OCI-LY3 (cell line): ENCODE measurements around the gene GVQW3.
"Not testable (repeated sequence)": the region's sequence is repeated elsewhere in the genome, so short reads cannot be mapped to it uniquely, and the experiment has no call there.

Experiments used
- H2AFZ ChIP-seq: fragments of 200-600, 300-600 bp; shearing (Covaris generic); 2 replicates; pipeline ENCODE4 v1.6.0; 2014; ENCODE audit warnings: antibody characterized with exemption, low read depth, low read length
- H3K27ac ChIP-seq: fragments of 200-600, 300-600 bp; sonication (generic); 2 replicates; pipeline ENCODE4 v1.5.1; 2014; ENCODE audit warnings: mild to moderate bottlenecking, low read length, moderate library complexity, mixed read lengths
- H3K27me3 ChIP-seq: fragments of 200-600, 300-600 bp; sonication (generic); 2 replicates; pipeline ENCODE4 v1.6.1; 2014; ENCODE audit warnings: low read depth, low read length, mixed read lengths
- H3K36me3 ChIP-seq: fragments of 200-600, 300-600 bp; sonication (generic); replicated peaks from 2 replicates; pipeline ENCODE3; 2014; ENCODE audit warnings: low read depth, low read length, mixed read lengths
- H3K4me1 ChIP-seq: fragments of 300-600, 200-600 bp; sonication (generic); 2 replicates; pipeline ENCODE4 v1.6.1; 2014; ENCODE audit warnings: low read length, mixed read lengths
- H3K4me2 ChIP-seq: fragments of 200-600, 300-600 bp; sonication (generic); 2 replicates; pipeline ENCODE4 v1.6.1; 2014; ENCODE audit warnings: low read length, mixed read lengths
- H3K4me3 ChIP-seq: fragments of 300-600, 200-600 bp; sonication (generic); 2 replicates; pipeline ENCODE4 v1.5.1; 2014; ENCODE audit warnings: antibody characterized with exemption, mild to moderate bottlenecking, low read length, moderate library complexity
- H3K79me2 ChIP-seq: fragments of 300-600, 200-600 bp; shearing (Covaris generic); 2 replicates; pipeline ENCODE4 v1.6.1; 2014; ENCODE audit warnings: mild to moderate bottlenecking, low read length, mixed read lengths
- H3K9ac ChIP-seq: fragments of 300-600, 200-600 bp; shearing (Covaris generic); 2 replicates; pipeline ENCODE4 v1.6.0; 2014; ENCODE audit warnings: mild to moderate bottlenecking, low read length, moderate library complexity
- H3K9me3 ChIP-seq: fragments of 200-600, 300-600 bp; shearing (Covaris generic); 2 replicates; pipeline ENCODE4 v1.6.1; 2014; ENCODE audit warnings: low read length, mixed read lengths; ENCODE audit not compliant: insufficient read depth
- H4K20me1 ChIP-seq: fragments of 200-600, 300-600 bp; sonication (generic); 2 replicates; pipeline ENCODE4 v1.6.1; 2016; ENCODE audit warnings: low read length, mixed read lengths; ENCODE audit not compliant: insufficient read depth
- EZH2phosphoT487 ChIP-seq: fragments of 200-600 bp; shearing (Covaris generic); IDR thresholded peaks from 2 replicates; pipeline ENCODE4 v1.6.1; 2018; ENCODE audit warnings: antibody characterized with exemption, mixed run types, low read depth
- TF ChIP-seq, protein P1 (sequence below): fragments of 200-600, 300-600 bp; sonication (generic); IDR thresholded peaks from 2 replicates; pipeline ENCODE4 v1.5.1; 2014; ENCODE audit warnings: antibody characterized with exemption, low read length, low read depth

Gene GVQW3

DNA sequence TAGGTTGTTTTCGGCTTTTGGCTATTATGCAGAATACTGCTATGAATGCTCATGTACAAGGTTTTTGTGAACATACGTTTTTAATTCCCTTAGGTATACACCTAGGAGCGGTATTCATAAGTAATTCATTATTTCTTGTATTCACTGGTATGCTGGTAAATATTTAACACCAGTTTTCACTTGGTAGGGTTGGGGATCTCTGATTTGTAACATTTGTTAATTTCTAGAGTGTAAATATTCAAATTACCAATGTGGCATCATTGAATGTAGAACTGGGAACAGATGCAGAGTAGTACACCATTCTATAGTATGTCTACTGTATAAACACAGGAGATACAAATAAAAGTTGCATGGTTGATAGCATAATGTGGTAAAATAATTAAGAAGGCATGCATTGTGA, 16.3 kb downstream of the GVQW3 start:
- no peaks in the 10 kb centered on the region for H4K20me1 ChIP-seq
- TF ChIP-seq EZH2phosphoT487 = no peak
- TF ChIP-seq, protein P1, sequence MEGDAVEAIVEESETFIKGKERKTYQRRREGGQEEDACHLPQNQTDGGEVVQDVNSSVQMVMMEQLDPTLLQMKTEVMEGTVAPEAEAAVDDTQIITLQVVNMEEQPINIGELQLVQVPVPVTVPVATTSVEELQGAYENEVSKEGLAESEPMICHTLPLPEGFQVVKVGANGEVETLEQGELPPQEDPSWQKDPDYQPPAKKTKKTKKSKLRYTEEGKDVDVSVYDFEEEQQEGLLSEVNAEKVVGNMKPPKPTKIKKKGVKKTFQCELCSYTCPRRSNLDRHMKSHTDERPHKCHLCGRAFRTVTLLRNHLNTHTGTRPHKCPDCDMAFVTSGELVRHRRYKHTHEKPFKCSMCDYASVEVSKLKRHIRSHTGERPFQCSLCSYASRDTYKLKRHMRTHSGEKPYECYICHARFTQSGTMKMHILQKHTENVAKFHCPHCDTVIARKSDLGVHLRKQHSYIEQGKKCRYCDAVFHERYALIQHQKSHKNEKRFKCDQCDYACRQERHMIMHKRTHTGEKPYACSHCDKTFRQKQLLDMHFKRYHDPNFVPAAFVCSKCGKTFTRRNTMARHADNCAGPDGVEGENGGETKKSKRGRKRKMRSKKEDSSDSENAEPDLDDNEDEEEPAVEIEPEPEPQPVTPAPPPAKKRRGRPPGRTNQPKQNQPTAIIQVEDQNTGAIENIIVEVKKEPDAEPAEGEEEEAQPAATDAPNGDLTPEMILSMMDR = no peak
- peaks cover 38% of the 10 kb centered on the region for H3K4me1 ChIP-seq
- H3K9me3 ChIP-seq = no peaks in the 10 kb centered on the region
- no peaks in the 10 kb centered on the region for H3K36me3 ChIP-seq
- H2AFZ ChIP-seq = no peak overlapping the region
- H3K79me2 ChIP-seq = no peaks in the 10 kb centered on the region
- H3K27ac ChIP-seq = no peak overlapping the region
- H3K4me2 ChIP-seq = peak overlapping the region; percentile 55
- H3K27me3 ChIP-seq = peaks cover 42% of the 10 kb centered on the region
- no peak overlapping the region for H3K9ac ChIP-seq
- H3K4me3 ChIP-seq = 0 out of 2 replicates have a peak overlapping the region, but pooled peaks have one; percentile 2

DNA sequence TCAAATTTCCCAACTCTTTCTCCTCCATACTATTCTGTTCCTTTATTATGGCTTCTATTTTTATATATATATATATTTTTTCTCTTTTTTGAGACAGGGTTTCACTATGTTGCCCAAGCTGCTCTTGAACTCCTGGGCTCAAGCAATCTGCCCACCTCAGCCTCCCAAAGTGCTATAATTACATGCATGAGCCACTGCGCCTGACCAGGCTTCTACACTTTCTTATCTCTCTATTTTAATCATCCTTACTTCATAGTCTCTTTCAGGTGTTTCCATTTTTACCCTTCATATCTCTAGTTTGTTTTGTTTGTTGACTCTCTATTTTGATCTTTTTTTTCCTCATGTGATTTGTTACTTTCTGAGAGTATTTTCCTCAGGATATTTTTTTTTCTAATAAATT, 19.8 kb downstream of the GVQW3 start:
- Histone ChIP-seq H3K36me3 (no peaks in the 10 kb centered on the region), H2AFZ (no peak overlapping the region), H3K9ac (no peak overlapping the region), H3K27ac (no peak overlapping the region), H3K4me3 (no peak overlapping the region), H3K4me1 (peaks cover 29% of the 10 kb centered on the region), H4K20me1 (no peaks in the 10 kb centered on the region), H3K79me2 (no peaks in the 10 kb centered on the region), H3K4me2 (peak overlapping the region; percentile 15; the same call in 1 of the 2 replicates), H3K27me3 (peaks cover 41% of the 10 kb centered on the region), H3K9me3 (no peaks in the 10 kb centered on the region)
- TF ChIP-seq, protein P1 = no peak
- no peak for TF ChIP-seq EZH2phosphoT487

DNA sequence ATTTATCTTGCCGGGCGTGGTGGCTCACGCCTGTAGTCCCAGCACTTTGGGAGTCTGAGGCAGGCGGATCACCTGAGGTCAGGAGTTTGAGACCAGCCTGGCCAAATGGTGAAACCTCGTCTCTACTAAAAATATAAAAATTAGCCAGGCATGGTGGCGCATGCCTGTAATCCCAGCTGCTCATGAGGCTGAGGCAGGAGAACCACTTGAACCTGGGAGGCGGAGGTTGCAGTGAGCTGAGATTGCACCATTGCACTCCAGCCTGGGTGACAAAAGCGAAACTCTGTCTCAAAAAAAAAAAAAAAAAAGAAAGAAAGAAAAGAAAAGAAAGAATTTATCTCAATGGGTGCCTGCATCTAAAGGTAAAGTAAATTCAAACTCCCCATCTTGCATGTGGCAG, 20.4 kb downstream of the GVQW3 start:
- not testable (repeated sequence) for H2AFZ ChIP-seq, H3K4me3 ChIP-seq, H3K79me2 ChIP-seq, H3K9ac ChIP-seq, H3K36me3 ChIP-seq, H3K9me3 ChIP-seq, H3K27ac ChIP-seq, H4K20me1 ChIP-seq
- Histone ChIP-seq H3K27me3 (peaks cover 39% of the 10 kb centered on the region), H3K4me2 (peak overlapping the region; percentile 27; the same call in 1 of the 2 replicates), H3K4me1 (peaks cover 26% of the 10 kb centered on the region)

DNA sequence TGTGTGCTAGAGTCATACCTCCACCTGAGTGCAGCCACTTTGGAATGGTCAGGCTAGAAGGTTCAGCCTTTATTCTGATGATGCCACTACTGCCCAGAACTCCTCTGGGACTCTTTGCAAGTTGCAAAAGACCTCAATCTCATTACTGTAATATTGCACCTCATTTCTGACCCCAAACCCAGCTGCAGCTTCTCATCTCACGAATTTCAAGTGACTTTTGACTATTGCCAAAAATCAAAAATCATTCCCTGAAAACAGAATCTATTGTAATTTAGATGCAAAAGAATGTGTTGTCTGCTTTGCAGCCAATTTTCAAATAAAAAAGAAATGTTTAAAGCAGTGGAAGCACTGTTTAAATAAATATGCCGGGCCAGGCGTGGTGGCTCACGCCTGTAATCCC, 25.2 kb downstream of the GVQW3 start:
- Histone ChIP-seq H3K36me3 (no peaks in the 10 kb centered on the region), H3K27ac (no peak overlapping the region), H3K4me1 (peaks cover 5% of the 10 kb centered on the region), H3K79me2 (no peaks in the 10 kb centered on the region), H3K27me3 (peaks cover 53% of the 10 kb centered on the region), H4K20me1 (no peaks in the 10 kb centered on the region), H2AFZ (no peak overlapping the region), H3K4me3 (no peak overlapping the region), H3K9ac (no peak overlapping the region), H3K4me2 (no peak overlapping the region), H3K9me3 (no peaks in the 10 kb centered on the region)
- no peak for TF ChIP-seq EZH2phosphoT487
- TF ChIP-seq, protein P1 = no peak
